Measurements from ENCODE around the gene ZNF213.

The ZNF213 gene, protein sequence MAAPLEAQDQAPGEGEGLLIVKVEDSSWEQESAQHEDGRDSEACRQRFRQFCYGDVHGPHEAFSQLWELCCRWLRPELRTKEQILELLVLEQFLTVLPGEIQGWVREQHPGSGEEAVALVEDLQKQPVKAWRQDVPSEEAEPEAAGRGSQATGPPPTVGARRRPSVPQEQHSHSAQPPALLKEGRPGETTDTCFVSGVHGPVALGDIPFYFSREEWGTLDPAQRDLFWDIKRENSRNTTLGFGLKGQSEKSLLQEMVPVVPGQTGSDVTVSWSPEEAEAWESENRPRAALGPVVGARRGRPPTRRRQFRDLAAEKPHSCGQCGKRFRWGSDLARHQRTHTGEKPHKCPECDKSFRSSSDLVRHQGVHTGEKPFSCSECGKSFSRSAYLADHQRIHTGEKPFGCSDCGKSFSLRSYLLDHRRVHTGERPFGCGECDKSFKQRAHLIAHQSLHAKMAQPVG

GRCh38 chr16:3134338-3135125 lies at the start of gene ZNF213:
Gene ZNF213 (plus strand): TSS chr16:3135029. CDS start chr16:3137281, 2,252 bp downstream.
- peak; percentile 99 for DNase-seq

- no peak for DNase-seq
Measured at GRCh38 chr16:3085868-3086595, 48.8 kb upstream of the ZNF213 start.

DNA sequence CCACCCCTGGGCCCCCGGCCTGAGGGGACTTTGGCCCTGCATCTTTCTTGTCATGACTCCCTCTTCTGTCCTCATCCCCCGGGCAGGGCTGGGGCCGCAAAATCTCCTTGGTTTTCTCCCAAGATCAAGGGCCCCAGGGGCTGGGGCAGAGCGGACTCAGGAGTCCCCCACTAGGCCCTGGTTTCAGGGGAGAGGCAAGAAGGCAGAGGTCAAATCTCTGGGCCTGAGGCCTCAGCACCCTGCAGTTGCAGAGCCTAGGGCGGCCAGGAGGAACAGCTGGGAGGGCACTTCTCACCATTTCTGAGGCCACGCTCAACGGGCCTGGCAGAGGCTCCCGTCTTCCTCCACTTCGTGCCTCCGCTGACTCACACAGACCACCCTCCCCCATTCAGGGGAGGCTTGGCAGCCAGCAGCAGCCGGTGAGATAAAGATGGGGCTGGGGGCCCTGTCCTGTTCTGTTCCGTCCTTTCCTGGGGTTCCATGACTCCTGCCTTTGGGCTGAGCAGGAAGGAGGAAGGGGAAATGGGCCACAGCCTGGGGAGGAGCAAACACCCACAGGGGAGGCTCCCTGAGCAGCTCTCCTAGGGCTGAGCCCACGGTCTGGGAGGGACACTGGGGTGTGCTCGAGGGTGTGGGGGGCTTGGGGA lies 48.1 kb upstream of the ZNF213 start:
- no peak for DNase-seq

GRCh38 chr16:3087243-3088235 lies 47.3 kb upstream of the ZNF213 start:
- DNase-seq, result no peak

DNA sequence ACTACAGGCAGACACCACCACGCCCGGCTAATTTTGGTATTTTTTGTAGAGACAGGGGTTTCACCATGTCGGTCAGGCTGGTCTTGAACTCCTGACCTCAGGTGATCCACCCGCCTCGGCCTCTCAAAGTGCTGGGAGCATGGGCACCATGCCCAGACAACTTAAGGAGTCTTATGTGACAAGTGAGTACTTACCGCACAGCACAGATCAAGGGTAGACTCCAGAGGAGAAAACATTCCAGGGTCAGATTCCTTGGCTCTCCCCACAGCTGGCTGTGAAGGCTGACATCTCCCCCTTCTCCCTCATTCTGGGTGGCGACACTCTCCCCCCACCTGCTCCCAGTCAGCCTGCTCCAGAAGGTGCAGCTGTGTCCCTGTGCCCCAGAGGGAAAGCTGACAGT lies 46.4 kb upstream of the ZNF213 start:
- DNase-seq, result no peak

- DNase-seq, result no peak
Measured at GRCh38 chr16:3088925-3089716, 45.7 kb upstream of the ZNF213 start.

DNA sequence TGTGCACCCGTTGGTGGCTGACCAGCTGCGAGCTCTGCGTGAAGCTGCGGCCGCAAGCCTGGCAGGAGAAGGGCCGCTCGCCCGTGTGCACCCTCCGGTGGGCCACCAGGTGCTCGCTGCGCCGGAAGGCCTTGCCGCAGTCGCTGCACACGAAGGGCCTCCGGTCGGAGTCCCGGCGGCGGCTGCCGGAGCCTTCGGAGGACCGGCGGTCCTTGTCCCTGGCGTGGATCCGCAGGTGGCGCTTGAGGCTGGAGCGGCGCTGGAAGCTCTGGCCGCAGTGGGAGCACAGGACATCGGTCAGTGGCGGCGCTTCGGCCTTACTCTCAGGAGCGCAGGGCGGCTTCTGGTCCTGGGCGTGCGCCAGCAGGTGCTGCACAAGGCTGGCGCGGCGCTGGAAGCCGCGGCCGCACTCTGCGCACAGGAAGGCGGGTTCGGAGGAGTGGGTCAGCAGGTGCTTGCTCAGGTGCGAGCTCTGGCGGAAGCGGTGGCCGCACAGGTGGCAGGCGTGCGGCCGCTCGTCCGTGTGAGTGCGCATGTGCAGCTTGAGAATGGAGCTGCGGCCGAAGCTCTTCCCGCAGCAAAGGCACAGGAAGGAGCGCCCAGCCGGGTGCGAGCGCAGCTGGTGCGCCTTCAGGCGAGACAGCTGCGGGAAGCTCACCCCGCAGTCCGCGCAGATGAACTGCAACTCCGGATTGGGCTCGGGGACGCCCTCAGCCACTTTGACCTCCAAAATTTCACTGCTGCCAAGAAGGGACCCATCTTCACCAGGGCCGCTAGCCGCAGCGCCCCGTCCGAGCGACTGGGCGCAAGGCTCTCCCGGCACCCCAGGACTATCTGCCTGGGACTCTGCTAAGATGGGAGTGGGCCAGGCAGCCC lies 44.9 kb upstream of the ZNF213 start:
- no peak for DNase-seq

GRCh38 chr16:3091551-3091950 lies 43.3 kb upstream of the ZNF213 start:
- DNase-seq, result no peak

DNA sequence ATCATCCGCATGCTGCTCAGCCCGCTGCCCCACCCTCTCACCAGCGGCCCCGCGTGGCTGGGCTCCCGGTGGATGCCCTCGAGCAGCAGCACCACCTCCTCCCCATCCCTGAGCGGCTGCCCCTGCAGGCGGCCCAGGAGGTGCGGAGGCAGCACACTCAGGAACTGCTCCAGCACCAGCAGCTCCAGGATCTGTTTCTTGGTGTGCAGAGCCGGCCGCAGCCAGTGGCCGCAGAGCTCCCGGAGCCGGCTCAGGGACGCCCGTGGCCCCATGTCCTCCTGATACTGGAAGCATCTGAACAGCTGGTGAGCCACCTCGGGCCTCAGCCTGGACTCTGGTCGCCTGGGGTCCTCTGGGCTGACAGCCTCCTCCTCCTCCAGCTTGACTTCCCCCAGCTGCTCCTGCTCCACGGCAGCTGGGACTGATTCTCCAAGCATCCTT lies 42.3 kb upstream of the ZNF213 start:
- DNase-seq, result no peak

- peak; percentile 8 for DNase-seq
Measured at GRCh38 chr16:3094289-3095027, 40.4 kb upstream of the ZNF213 start.

- no peak for DNase-seq
Measured at GRCh38 chr16:3095869-3096268, 39.0 kb upstream of the ZNF213 start.

- no peak for DNase-seq
Measured at GRCh38 chr16:3096362-3096761, 38.5 kb upstream of the ZNF213 start.

DNA sequence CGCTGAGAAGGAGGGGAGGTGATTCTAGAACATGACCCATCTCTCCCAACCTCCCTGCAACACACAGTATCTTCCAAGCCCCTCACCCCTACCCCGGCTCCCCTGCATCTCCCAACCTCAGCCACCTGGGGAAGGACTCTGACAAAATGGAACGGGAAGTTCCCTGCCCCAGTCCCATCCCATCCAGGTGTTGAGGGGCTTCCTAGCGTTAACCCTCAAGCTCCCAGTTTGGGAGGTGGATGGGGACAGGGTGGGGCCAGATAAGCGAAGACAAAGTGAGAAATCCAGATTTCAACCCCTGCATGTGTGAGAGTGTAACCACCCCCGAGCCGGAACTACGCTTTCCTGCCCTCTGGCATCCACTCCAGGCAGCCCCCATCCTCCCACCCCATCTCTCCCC lies 37.6 kb upstream of the ZNF213 start:
- DNase-seq, result no peak

- no peak for DNase-seq
Measured at GRCh38 chr16:3098459-3099394, 36.1 kb upstream of the ZNF213 start, which contains the start of gene ZSCAN10. Gene ZSCAN10 (minus strand): TSS chr16:3099294. CDS start chr16:3092937, 6,357 bp downstream.

GRCh38 chr16:3099395-3099731 lies 35.5 kb upstream of the ZNF213 start:
- no peak for DNase-seq

GRCh38 chr16:3099732-3100499 lies 34.9 kb upstream of the ZNF213 start:
- DNase-seq, result peak; percentile 64

All from NCI-H345 (cell line).